ENCODE results near the gene MICU2.

MICU2 gene

GRCh38 chr13:21450936-21451335 is 153.0 kb downstream of the MICU2 start:
- no peak for DNase-seq (ENCODE audit: low read depth)
- no peak for TF ChIP-seq CTCF (IDR thresholded peaks at IDR 0.05; ENCODE audit: control insufficient read depth, insufficient read depth, low read depth, low read length, missing control alignments)
- H3K4me3 ChIP-seq (ENCODE audit: control insufficient read depth, low read depth, low read length): no peak overlapping the region

GRCh38 chr13:21446656-21447055 is 157.3 kb downstream of the MICU2 start:
- TF ChIP-seq CTCF (IDR thresholded peaks at IDR 0.05; ENCODE audit: control insufficient read depth, insufficient read depth, low read depth, low read length, missing control alignments): no peak

GRCh38 chr13:21445759-21446158 is 158.2 kb downstream of the MICU2 start:
- no peak overlapping the region for H3K4me3 ChIP-seq (ENCODE audit: control insufficient read depth, low read depth, low read length)
- no peak for DNase-seq (ENCODE audit: low read depth)
- no peak for TF ChIP-seq CTCF (IDR thresholded peaks at IDR 0.05; ENCODE audit: control insufficient read depth, insufficient read depth, low read depth, low read length, missing control alignments)

More at GRCh38 chr13:21446656-21447055, 157.3 kb downstream of the MICU2 start:
- no peak overlapping the region for H3K4me3 ChIP-seq (ENCODE audit: control insufficient read depth, low read depth, low read length)
- DNase-seq (ENCODE audit: low read depth): no peak

- DNase-seq (ENCODE audit: low read depth): no peak
- TF ChIP-seq CTCF (IDR thresholded peaks at IDR 0.05; ENCODE audit: control insufficient read depth, insufficient read depth, low read depth, low read length, missing control alignments): no peak
- H3K4me3 ChIP-seq (ENCODE audit: control insufficient read depth, low read depth, low read length): no peak overlapping the region
Measured at GRCh38 chr13:21443171-21443570, 160.8 kb downstream of the MICU2 start.

All from AG09309 (cell line).